PC-3 (cell line): ENCODE results near the gene COMT.

Experiments used
- CTCF ChIP-seq: fragments of 300-600 bp; sonication (generic); conservative IDR thresholded peaks from 2 replicates; pipeline ENCODE4 v1.5.1; 2017; ENCODE audit warnings: antibody characterized with exemption, low read depth, mild to moderate bottlenecking, low read length
- EZH2 ChIP-seq: fragments of 300-600 bp; sonication (generic); IDR thresholded peaks from one replicate; pipeline ENCODE4 v1.6.1; 2017; ENCODE audit warnings: antibody characterized with exemption, mild to moderate bottlenecking, low read length; ENCODE audit not compliant: unreplicated experiment

DNA sequence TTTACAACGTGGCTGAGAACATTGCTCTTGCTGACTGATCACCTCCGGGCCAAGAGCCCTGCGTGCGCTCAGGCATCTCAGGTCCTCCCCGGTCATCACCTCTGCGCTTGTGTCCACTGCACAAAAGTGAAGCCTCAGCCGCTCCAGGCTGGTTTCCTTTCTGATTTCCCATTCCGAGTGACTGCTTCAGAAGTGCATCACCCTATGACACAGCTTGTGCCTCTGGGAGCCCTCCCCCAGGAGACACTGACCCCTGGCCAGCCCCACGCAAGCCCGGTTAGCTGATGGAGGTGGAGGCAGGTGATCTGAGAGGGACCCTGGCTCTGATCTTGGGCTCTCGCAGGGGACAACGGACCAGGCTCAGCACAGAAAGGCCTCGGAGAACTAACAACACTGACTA is 48.6 kb upstream of the COMT start:
- no peak for TF ChIP-seq CTCF
- no peak for TF ChIP-seq EZH2
